A673 (cell line): ENCODE results near the gene PPP2R5E. TPM values are rescaled to one million over a fixed set of nuclear protein-coding genes. Genes with fewer than 3 reads are reported as not detected.

Experiments
- BruUV-seq: library from RNA; stranded (reverse); fragments of 400-500 nt; replicated peaks from 2 replicates; lab custom pipeline; 2021; lab: Mats Ljungman, UMichigan
- CTCF ChIA-PET: fragments of 300-600 bp; sonication (Branson Sonifier 250); formaldehyde crosslinking; loops from one replicate; lab custom pipeline; 2022; ENCODE audit warnings: antibody characterized with exemption; lab: Charles Lee
- POLR2A ChIA-PET: fragments of 300-600 bp; sonication (Branson Sonifier 250); formaldehyde crosslinking; loops from one replicate; lab custom pipeline; 2022; ENCODE audit warnings: antibody characterized with exemption; ENCODE audit not compliant: low non-redundant PET; lab: Charles Lee
- DNase-seq: peaks from one replicate; pipeline ENCODE4 v3.0.0-alpha.2; 2015; ENCODE audit warnings: low spot score
- H3K27ac ChIP-seq: fragments of 200-600 bp; sonication (generic); 2 replicates; pipeline ENCODE4 v1.5.1; 2016; ENCODE audit warnings: mixed run types, low read depth, mild to moderate bottlenecking, mixed read lengths, antibody characterized with exemption, low read length; ENCODE audit not compliant: poor library complexity, severe bottlenecking
- H3K27me3 ChIP-seq: fragments of 200-600 bp; sonication (generic); replicated peaks from 2 replicates; pipeline ENCODE4 v1.6.1; 2017; ENCODE audit warnings: mixed run types, low read depth, mild to moderate bottlenecking, mixed read lengths, antibody characterized with exemption, low read length; ENCODE audit not compliant: insufficient read depth, poor library complexity
- H3K36me3 ChIP-seq: fragments of 200-600 bp; sonication (generic); 2 replicates; pipeline ENCODE4 v1.6.1; 2016; ENCODE audit warnings: mixed run types, mild to moderate bottlenecking, mixed read lengths, antibody characterized with exemption, low read length; ENCODE audit not compliant: insufficient read depth, poor library complexity, severe bottlenecking
- H3K4me1 ChIP-seq: fragments of 200-600 bp; sonication (generic); 2 replicates; pipeline ENCODE4 v1.6.1; 2017; ENCODE audit warnings: mixed run types, mild to moderate bottlenecking, mixed read lengths, antibody characterized with exemption, low read length; ENCODE audit not compliant: insufficient read depth, poor library complexity, severe bottlenecking
- H3K4me3 ChIP-seq: fragments of 200-600 bp; sonication (generic); 2 replicates; pipeline ENCODE4 v1.5.1; 2016; ENCODE audit warnings: low read depth, mixed run types, mild to moderate bottlenecking, mixed read lengths, low read length; ENCODE audit not compliant: poor library complexity, severe bottlenecking
- H3K9me3 ChIP-seq: fragments of 200-600 bp; sonication (generic); 2 replicates; pipeline ENCODE4 v1.6.1; 2016; ENCODE audit warnings: mixed run types, low read depth, mild to moderate bottlenecking, mixed read lengths, antibody characterized with exemption, low read length; ENCODE audit not compliant: poor library complexity, severe bottlenecking
- CTCF ChIP-seq: fragments of 300-800, 200-600 bp; sonication (generic); conservative IDR thresholded peaks from 2 replicates; pipeline ENCODE4 v1.5.1; 2017; ENCODE audit warnings: low read depth, mild to moderate bottlenecking, antibody characterized with exemption, low read length, moderate library complexity, mixed read lengths
- EZH2 ChIP-seq: fragments of 200-600 bp; sonication (generic); IDR thresholded peaks from 2 replicates; pipeline ENCODE4 v1.6.1; 2017; ENCODE audit warnings: borderline replicate concordance, low read depth, mild to moderate bottlenecking, mixed read lengths, antibody characterized with exemption, low read length; ENCODE audit not compliant: poor library complexity, severe bottlenecking
- intact Hi-C: fragments of 100-400 bp; cut with micrococcal nuclease; formaldehyde crosslinking; loops from one replicate; pipeline ENCODE4 v1.10.0; 2022; ENCODE audit not compliant: unreplicated experiment
- total RNA-seq: library from RNA; stranded (reverse); gene quantifications from 2 replicates; pipeline ENCODE4 v1.2.3, GENCODE V29; 2021

PPP2R5E gene
- total RNA-seq, 1 experiment from 2014 or later: 66.0 TPM

GRCh38 chr14:63551332-63551731, 8.2 kb upstream of the PPP2R5E start:
- H3K27ac ChIP-seq: no peak overlapping the region
- no peaks in the 10 kb centered on the region for H3K4me1 ChIP-seq
- BruUV-seq: no TSS peak
- no peaks in the 10 kb centered on the region for H3K27me3 ChIP-seq
- ChIA-PET CTCF (no interaction called here), POLR2A (no interaction called here)
- no peak for DNase-seq
- intact Hi-C loops: no loop called here
- H3K36me3 ChIP-seq: no peaks in the 10 kb centered on the region
- no peak overlapping the region for H3K4me3 ChIP-seq
- H3K9me3 ChIP-seq: no peaks in the 10 kb centered on the region
- no peak for TF ChIP-seq CTCF

GRCh38 chr14:63547798-63548335, 4.7 kb upstream of the PPP2R5E start:
- H3K4me3 ChIP-seq: no peak overlapping the region
- H3K27ac ChIP-seq: no peak overlapping the region
- intact Hi-C loops: no loop called here
- no TSS peak for BruUV-seq
- ChIA-PET POLR2A (interaction anchor here (0.7 kb wide), 1 partner anchor 262 kb away, joined by 3 read pairs; no protein-coding TSS in a partner anchor), CTCF (no interaction called here)
- H3K27me3 ChIP-seq: no peaks in the 10 kb centered on the region
- H3K36me3 ChIP-seq: no peaks in the 10 kb centered on the region
- no peaks in the 10 kb centered on the region for H3K4me1 ChIP-seq
- H3K9me3 ChIP-seq: no peaks in the 10 kb centered on the region
- no peak for TF ChIP-seq EZH2
- no peak for TF ChIP-seq CTCF
- DNase-seq: no peak

- BruUV-seq: no TSS peak
- H3K4me3 ChIP-seq: no peak overlapping the region
- peaks cover 6% of the 10 kb centered on the region for H3K4me1 ChIP-seq
- no peaks in the 10 kb centered on the region for H3K9me3 ChIP-seq
- no peak for DNase-seq
- TF ChIP-seq CTCF: no peak
- no peak for TF ChIP-seq EZH2
- no peaks in the 10 kb centered on the region for H3K27me3 ChIP-seq
- ChIA-PET CTCF (no interaction called here), POLR2A (no interaction called here)
- no peak overlapping the region for H3K27ac ChIP-seq
- H3K36me3 ChIP-seq: no peaks in the 10 kb centered on the region
- intact Hi-C loops: no loop called here
Measured at GRCh38 chr14:63545431-63545830, 2.3 kb upstream of the PPP2R5E start.
